Transverse colon (tissue), 4 donors: Measurements from ENCODE around the gene GAS7.

Source experiments
- CTCF ChIP-seq, 5 experiments: fragments of 200-600 bp in 3 of 5; fragments of 450-650 bp in 2 of 5; sonication (generic) in 3 of 5; IDR thresholded peaks; 1 replicate in 2 of 5; 2 replicates in 3 of 5; pipeline ENCODE4 v1.5.1; 2016 to 2017; ENCODE audit warnings: antibody characterized with exemption in 5 of 5, inconsistent platforms in 3 of 5, mild to moderate bottlenecking in 2 of 5, moderate library complexity in 1 of 5
- EP300 ChIP-seq: sonication (generic); formaldehyde crosslinking; IDR thresholded peaks from one replicate; pipeline ENCODE4 v1.6.1; 2017; ENCODE audit warnings: antibody characterized with exemption, low read depth
- POLR2A ChIP-seq: fragments of 450-650 bp; IDR thresholded peaks from one replicate; pipeline ENCODE4 v1.6.1; 2016; ENCODE audit warnings: antibody characterized with exemption, mild to moderate bottlenecking, moderate library complexity
- POLR2AphosphoS5 ChIP-seq, 3 donors: sonication (generic); formaldehyde crosslinking; IDR thresholded peaks; one replicate each; pipeline ENCODE4 v1.6.1; 2016; ENCODE audit warnings: antibody characterized with exemption in 3 of 3

- TF ChIP-seq CTCF (IDR thresholded peaks at IDR 0.05) (no peak), POLR2AphosphoS5 (IDR thresholded peaks at IDR 0.05) (no peak), POLR2A (no peak), EP300 (no peak)
Observed at GRCh38 chr17:9904277-9905077, 293.9 kb downstream of the GAS7 start.
